ENCODE measurements around the gene DDX41. TPM values are rescaled to one million over a fixed set of nuclear protein-coding genes. Genes with fewer than 3 reads are reported as not detected.
A peak's percentile ranks its signal among the peaks of the same experiment; 100 is the strongest.

Gene DDX41
- total and polyA plus RNA-seq, 2 donors (not counting 1 experiment from before 2014, with no cell fraction given) = 110 to 168 TPM

DNA sequence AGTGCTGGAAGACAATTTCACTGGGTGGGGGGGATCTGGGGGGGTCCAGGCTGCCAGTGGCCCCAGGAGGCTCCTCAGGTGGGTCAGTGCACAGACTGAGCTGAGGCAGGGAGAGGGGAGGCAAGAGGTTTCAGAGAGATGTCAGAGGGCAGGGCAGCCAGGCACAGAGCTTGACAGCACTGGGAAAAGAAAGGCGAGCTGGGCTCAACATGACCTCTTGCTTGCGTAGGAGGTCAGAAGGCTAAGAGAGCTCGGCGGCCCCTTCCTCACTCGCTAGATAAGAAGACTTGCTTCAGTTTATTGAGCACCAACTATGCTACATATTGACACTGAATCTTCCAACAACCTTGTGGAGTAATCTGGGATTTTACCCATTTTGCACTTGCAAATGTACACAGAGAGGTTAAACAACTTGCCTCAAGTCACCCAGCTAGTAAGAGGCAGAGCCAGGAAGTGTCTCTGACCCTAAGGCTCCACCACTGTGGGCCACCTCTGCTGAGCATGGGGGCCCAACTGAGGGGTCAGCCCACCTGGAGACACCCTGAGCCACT lies 22.9 kb downstream of the DDX41 start:
- H3K27ac ChIP-seq (ENCODE audit: low read length in 2 of 2) = no peak overlapping the region
- ChIA-PET CTCF (interaction anchor here (1.0 to 2.4 kb wide), 4 partner anchors 8 to 184 kb away, joined by 3 to 9 read pairs (median 4); partner anchors contain the start of gene DDX41), POLR2A (interaction anchor here (0.7 kb wide), 3 partner anchors 20 to 106 kb away, joined by 3 to 7 read pairs (median 4); partner anchors contain the start of gene B4GALT7)
- Mint-ChIP-seq H3K27ac (peak overlapping the region; percentile 77), H3K9me3 (ENCODE audit: insufficient read depth) (no peaks in the 10 kb centered on the region), H3K27me3 (peaks cover 3% of the 10 kb centered on the region), H3K4me1 (peaks cover 52% of the 10 kb centered on the region), H3K4me3 (peak overlapping the region; percentile 32)
- H2AFZ ChIP-seq (ENCODE audit: insufficient read depth, low read depth, low read length, poor library complexity, severe bottlenecking) = no peak overlapping the region
- peak overlapping the region; percentile 46 for H3K4me2 ChIP-seq (replicated peaks; ENCODE audit: low read depth, low read length, poor library complexity, severe bottlenecking)
- H4K20me1 ChIP-seq (ENCODE audit: control insufficient read depth, insufficient read depth, low read length, poor library complexity, severe bottlenecking) = peaks cover 10% of the 10 kb centered on the region
- H3K4me3 ChIP-seq (ENCODE audit: control extremely low read depth in 1 of 5, extremely low read depth in 1 of 5, insufficient read depth in 1 of 5, low read depth in 2 of 5, low read length in 4 of 5) = no peak overlapping the region
- 100% methylated on average over 3 of the region's 5 CpGs for WGBS (ENCODE audit: insufficient coverage)
- H3K4me1 ChIP-seq (ENCODE audit: control insufficient read depth in 2 of 2, insufficient read depth in 2 of 2, low read length in 2 of 2) = peaks cover 37 to 50% of the 10 kb centered on the region in 2 donors
- peaks cover 9% of the 10 kb centered on the region for H3K79me2 ChIP-seq (ENCODE audit: control insufficient read depth, insufficient read depth, low read length)
- H3K9ac ChIP-seq (ENCODE audit: low read length) = no peak overlapping the region
- TF ChIP-seq, protein P1, sequence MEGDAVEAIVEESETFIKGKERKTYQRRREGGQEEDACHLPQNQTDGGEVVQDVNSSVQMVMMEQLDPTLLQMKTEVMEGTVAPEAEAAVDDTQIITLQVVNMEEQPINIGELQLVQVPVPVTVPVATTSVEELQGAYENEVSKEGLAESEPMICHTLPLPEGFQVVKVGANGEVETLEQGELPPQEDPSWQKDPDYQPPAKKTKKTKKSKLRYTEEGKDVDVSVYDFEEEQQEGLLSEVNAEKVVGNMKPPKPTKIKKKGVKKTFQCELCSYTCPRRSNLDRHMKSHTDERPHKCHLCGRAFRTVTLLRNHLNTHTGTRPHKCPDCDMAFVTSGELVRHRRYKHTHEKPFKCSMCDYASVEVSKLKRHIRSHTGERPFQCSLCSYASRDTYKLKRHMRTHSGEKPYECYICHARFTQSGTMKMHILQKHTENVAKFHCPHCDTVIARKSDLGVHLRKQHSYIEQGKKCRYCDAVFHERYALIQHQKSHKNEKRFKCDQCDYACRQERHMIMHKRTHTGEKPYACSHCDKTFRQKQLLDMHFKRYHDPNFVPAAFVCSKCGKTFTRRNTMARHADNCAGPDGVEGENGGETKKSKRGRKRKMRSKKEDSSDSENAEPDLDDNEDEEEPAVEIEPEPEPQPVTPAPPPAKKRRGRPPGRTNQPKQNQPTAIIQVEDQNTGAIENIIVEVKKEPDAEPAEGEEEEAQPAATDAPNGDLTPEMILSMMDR (IDR thresholded peaks at IDR 0.05) = no peak
- TF ChIP-seq EZH2 (IDR thresholded peaks at IDR 0.05; ENCODE audit: borderline replicate concordance, insufficient read depth, low read depth, low read length, poor library complexity, severe bottlenecking) = no peak
- intact Hi-C loops (cut with micrococcal nuclease) = no loop called here
- H3K36me3 ChIP-seq (replicated peaks in 1 of 2; ENCODE audit: control extremely low read depth in 1 of 2, control insufficient read depth in 1 of 2, extremely low read depth in 1 of 2, insufficient read depth in 2 of 2, low read length in 1 of 2) = no peaks in the 10 kb centered on the region
- ATAC-seq (ENCODE audit: low read depth) = no peak
- H3K27me3 ChIP-seq (replicated peaks in 1 of 4; ENCODE audit: control extremely low read depth in 1 of 4, control insufficient read depth in 3 of 4, insufficient read depth in 4 of 4, low read length in 3 of 4) = peaks cover 0 to 9% (median 4%) of the 10 kb centered on the region in 4 experiments
- no peak for DNase-seq
- peaks cover 0 to 10% (median 0%) of the 10 kb centered on the region in 3 donors for H3K9me3 ChIP-seq (ENCODE audit: control extremely low read depth in 1 of 3, control insufficient read depth in 2 of 3, insufficient read depth in 1 of 3, low read length in 2 of 3)

GRCh38 chr5:177492841-177493240 lies 23.9 kb downstream of the DDX41 start:
- Histone ChIP-seq H3K27me3 (replicated peaks in 1 of 4; ENCODE audit: control extremely low read depth in 1 of 4, control insufficient read depth in 3 of 4, insufficient read depth in 4 of 4, low read length in 3 of 4) (no peaks in the 10 kb centered on the region), H3K4me3 (ENCODE audit: control extremely low read depth in 1 of 5, extremely low read depth in 1 of 5, insufficient read depth in 1 of 5, low read depth in 2 of 5, low read length in 4 of 5) (no peak overlapping the region), H3K79me2 (ENCODE audit: control insufficient read depth, insufficient read depth, low read length) (peaks cover 5% of the 10 kb centered on the region), H3K27ac (ENCODE audit: low read length in 2 of 2) (no peak overlapping the region), H4K20me1 (ENCODE audit: control insufficient read depth, insufficient read depth, low read length, poor library complexity, severe bottlenecking) (peaks cover 10% of the 10 kb centered on the region), H3K4me2 (replicated peaks; ENCODE audit: low read depth, low read length, poor library complexity, severe bottlenecking) (no peak overlapping the region), H2AFZ (ENCODE audit: insufficient read depth, low read depth, low read length, poor library complexity, severe bottlenecking) (no peak overlapping the region), H3K36me3 (replicated peaks in 1 of 2; ENCODE audit: control extremely low read depth in 1 of 2, control insufficient read depth in 1 of 2, extremely low read depth in 1 of 2, insufficient read depth in 2 of 2, low read length in 1 of 2) (peaks cover 0 to under 1% of the 10 kb centered on the region in 2 experiments), H3K9me3 (ENCODE audit: control extremely low read depth in 1 of 3, control insufficient read depth in 2 of 3, insufficient read depth in 1 of 3, low read length in 2 of 3) (peaks cover 0 to under 1% (median 0%) of the 10 kb centered on the region in 3 donors), H3K4me1 (ENCODE audit: control insufficient read depth in 2 of 2, insufficient read depth in 2 of 2, low read length in 2 of 2) (peaks cover 31 to 39% of the 10 kb centered on the region in 2 donors), H3K9ac (ENCODE audit: low read length) (no peak overlapping the region)
- H3K27me3 Mint-ChIP-seq = no peaks in the 10 kb centered on the region
- H3K27ac Mint-ChIP-seq = peak overlapping the region; percentile 37
- H3K4me3 Mint-ChIP-seq = no peak overlapping the region
- no peak for DNase-seq
- no peak for ATAC-seq (ENCODE audit: low read depth)
- intact Hi-C loops (cut with micrococcal nuclease) = no loop called here
- H3K9me3 Mint-ChIP-seq (ENCODE audit: insufficient read depth) = no peaks in the 10 kb centered on the region
- peaks cover 43% of the 10 kb centered on the region for H3K4me1 Mint-ChIP-seq
- WGBS (ENCODE audit: insufficient coverage) = 96% methylated on average over 7 of the region's 7 CpGs
- POLR2A ChIA-PET = no interaction called here
- TF ChIP-seq EZH2 (IDR thresholded peaks at IDR 0.05; ENCODE audit: borderline replicate concordance, insufficient read depth, low read depth, low read length, poor library complexity, severe bottlenecking) = no peak
- TF ChIP-seq, protein P1 (IDR thresholded peaks at IDR 0.05) = no peak
- CTCF ChIA-PET = interaction anchor here (0.7 to 2.4 kb wide), 7 partner anchors 9 to 584 kb away, joined by 3 to 9 read pairs (median 3); no protein-coding TSS in a partner anchor

All from B cell (primary cell).